Mammary epithelial cell (primary cell): ENCODE results near the gene EP400.

Experiments
- EZH2 ChIP-seq: IDR thresholded peaks from 2 replicates; pipeline ENCODE4 v1.6.1; 2012; ENCODE audit warnings: low read length, inconsistent platforms, borderline replicate concordance
- TF ChIP-seq, protein P1 (sequence below), 2 donors: IDR thresholded peaks in 1 of 2; conservative IDR thresholded peaks in 1 of 2; 2 replicates each; pipeline ENCODE4 v1.5.1; 2011 to 2012; ENCODE audit warnings: inconsistent platforms in 2 of 2, low read length in 2 of 2, mild to moderate bottlenecking in 2 of 2, control low read depth in 1 of 2, low read depth in 1 of 2; ENCODE audit not compliant: insufficient read depth in 1 of 2; ENCODE audit errors: extremely low read depth in 1 of 2

DNA sequence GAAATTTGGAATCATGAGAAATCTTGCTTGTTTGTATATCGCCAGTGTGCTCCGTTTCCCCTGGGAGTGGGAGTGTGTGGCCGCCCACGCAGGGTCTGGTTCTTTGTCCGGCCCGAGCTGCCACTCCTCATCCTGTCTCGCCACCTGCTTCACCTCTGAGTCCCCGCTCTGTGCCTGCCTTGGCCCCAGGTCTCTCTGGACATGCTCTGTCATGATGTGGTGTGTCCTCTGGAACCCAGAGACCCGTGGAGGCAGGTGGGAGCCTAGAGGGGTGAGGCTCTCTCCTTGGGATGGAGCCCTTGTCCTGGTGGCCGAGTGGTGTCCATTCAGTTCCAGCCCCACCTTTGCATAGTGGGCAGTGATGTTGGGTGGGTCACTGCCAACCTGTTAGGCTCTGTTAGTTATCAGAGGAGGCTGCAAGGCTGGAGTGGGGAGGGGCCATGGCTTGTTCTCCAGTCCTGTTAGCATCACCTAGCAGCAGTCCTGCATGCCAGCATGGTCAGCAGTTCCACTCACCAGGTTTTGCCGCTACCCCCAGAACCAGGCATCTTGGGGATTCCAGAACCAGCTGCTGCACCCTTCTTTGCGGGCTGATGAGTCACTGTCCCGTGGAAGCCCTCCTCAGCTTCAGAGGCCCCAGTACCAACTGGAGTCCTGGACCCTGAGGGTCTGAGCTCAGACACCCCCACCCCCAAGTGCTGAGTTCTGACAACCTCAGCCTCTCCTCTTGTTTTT lies 76.5 kb downstream of the EP400 start:
- TF ChIP-seq, protein P1, sequence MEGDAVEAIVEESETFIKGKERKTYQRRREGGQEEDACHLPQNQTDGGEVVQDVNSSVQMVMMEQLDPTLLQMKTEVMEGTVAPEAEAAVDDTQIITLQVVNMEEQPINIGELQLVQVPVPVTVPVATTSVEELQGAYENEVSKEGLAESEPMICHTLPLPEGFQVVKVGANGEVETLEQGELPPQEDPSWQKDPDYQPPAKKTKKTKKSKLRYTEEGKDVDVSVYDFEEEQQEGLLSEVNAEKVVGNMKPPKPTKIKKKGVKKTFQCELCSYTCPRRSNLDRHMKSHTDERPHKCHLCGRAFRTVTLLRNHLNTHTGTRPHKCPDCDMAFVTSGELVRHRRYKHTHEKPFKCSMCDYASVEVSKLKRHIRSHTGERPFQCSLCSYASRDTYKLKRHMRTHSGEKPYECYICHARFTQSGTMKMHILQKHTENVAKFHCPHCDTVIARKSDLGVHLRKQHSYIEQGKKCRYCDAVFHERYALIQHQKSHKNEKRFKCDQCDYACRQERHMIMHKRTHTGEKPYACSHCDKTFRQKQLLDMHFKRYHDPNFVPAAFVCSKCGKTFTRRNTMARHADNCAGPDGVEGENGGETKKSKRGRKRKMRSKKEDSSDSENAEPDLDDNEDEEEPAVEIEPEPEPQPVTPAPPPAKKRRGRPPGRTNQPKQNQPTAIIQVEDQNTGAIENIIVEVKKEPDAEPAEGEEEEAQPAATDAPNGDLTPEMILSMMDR (conservative IDR thresholded peaks at IDR 0.05 in 1 of 2, IDR thresholded peaks at IDR 0.05 in 1 of 2; ENCODE audit: extremely low read depth in 1 of 2, insufficient read depth in 1 of 2, low read depth in 1 of 2, low read length in 2 of 2), result no peak
- no peak for TF ChIP-seq EZH2
